GM23248 (cell line): ENCODE results near the gene LMO7.

Source experiments
- EZH2 ChIP-seq: fragments of 200-600 bp; sonication (generic); IDR thresholded peaks from 2 replicates; pipeline ENCODE4 v1.6.1; 2018; ENCODE audit warnings: antibody characterized with exemption, mild to moderate bottlenecking; ENCODE audit not compliant: insufficient read depth, poor library complexity, severe bottlenecking
- EZH2phosphoT487 ChIP-seq: fragments of 200-600 bp; sonication (generic); IDR thresholded peaks from 2 replicates; pipeline ENCODE4 v1.6.1; 2018; ENCODE audit warnings: antibody characterized with exemption, moderate library complexity, mild to moderate bottlenecking, low read depth; ENCODE audit not compliant: insufficient read depth

GRCh38 chr13:75864718-75865117 lies 228.6 kb downstream of the LMO7 start:
- no peak for TF ChIP-seq EZH2
- TF ChIP-seq EZH2phosphoT487: no peak
